Measurements from ENCODE around the gene PRR14.
"Not testable (repeated sequence)": the region's sequence is repeated elsewhere in the genome, so short reads cannot be mapped to it uniquely, and the experiment has no call there.

DNA sequence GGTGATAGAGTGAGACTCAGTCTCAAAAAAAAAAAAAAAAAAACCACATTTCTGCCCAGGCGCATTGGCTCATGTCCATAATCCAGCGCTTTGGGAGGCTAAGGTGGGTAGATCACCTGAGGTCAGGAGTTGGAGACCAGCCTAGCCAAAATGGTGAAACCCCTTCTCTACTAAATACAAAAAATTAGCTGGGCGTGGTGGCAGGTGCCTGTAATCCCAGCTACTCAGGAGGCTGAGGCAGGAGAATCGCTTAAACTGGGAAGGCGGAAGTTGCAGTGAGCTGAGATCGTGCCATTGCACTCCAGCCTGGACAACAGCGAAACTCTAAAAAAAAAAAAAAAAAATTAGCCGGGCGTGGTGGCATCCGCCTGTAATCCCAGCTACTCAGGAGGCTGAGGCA, 13.6 kb upstream of the PRR14 start:
- TF ChIP-seq, protein P1, sequence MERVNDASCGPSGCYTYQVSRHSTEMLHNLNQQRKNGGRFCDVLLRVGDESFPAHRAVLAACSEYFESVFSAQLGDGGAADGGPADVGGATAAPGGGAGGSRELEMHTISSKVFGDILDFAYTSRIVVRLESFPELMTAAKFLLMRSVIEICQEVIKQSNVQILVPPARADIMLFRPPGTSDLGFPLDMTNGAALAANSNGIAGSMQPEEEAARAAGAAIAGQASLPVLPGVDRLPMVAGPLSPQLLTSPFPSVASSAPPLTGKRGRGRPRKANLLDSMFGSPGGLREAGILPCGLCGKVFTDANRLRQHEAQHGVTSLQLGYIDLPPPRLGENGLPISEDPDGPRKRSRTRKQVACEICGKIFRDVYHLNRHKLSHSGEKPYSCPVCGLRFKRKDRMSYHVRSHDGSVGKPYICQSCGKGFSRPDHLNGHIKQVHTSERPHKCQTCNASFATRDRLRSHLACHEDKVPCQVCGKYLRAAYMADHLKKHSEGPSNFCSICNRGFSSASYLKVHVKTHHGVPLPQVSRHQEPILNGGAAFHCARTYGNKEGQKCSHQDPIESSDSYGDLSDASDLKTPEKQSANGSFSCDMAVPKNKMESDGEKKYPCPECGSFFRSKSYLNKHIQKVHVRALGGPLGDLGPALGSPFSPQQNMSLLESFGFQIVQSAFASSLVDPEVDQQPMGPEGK (CRISPR knock-in tag; IDR thresholded peaks at IDR 0.05; ENCODE audit: borderline replicate concordance): not testable (repeated sequence)
- not testable (repeated sequence) for TF ChIP-seq ZNF70 (CRISPR knock-in tag; IDR thresholded peaks at IDR 0.05); RARB (CRISPR knock-in tag; IDR thresholded peaks at IDR 0.05); ARNTL (CRISPR knock-in tag; IDR thresholded peaks at IDR 0.05; ENCODE audit: borderline replicate concordance, low read depth); PPARA (CRISPR knock-in tag; IDR thresholded peaks at IDR 0.05; ENCODE audit: borderline replicate concordance); CSDC2 (CRISPR knock-in tag; IDR thresholded peaks at IDR 0.05); SNAI2 (CRISPR knock-in tag; IDR thresholded peaks at IDR 0.05)

All from SK-N-SH treated with all-trans-retinoic acid at 6 μM for 48 hours (cell line).